H1 (cell line): Measurements from ENCODE around the gene GPR39. TPM values are rescaled to one million over a fixed set of nuclear protein-coding genes. Genes with fewer than 3 reads are reported as not detected.

Experiments used
- EZH2 ChIP-seq: fragments of 200-600 bp; sonication (generic); IDR thresholded peaks from 2 replicates; pipeline ENCODE4 v1.7.1; 2012; ENCODE audit warnings: low read depth, mild to moderate bottlenecking, moderate library complexity, low read length, inconsistent platforms; ENCODE audit not compliant: severe bottlenecking
- MAX ChIP-seq: IDR thresholded peaks from 2 replicates; pipeline ENCODE4 v1.6.1; 2012; ENCODE audit warnings: inconsistent platforms
- POU5F1 ChIP-seq: IDR thresholded peaks from 2 replicates; pipeline ENCODE4 v1.6.1; 2011; ENCODE audit warnings: low read depth, mild to moderate bottlenecking, low read length, moderate library complexity
- SRF ChIP-seq: IDR thresholded peaks from 2 replicates; pipeline ENCODE4 v1.6.1; 2011; ENCODE audit warnings: mild to moderate bottlenecking, low read depth, low read length, moderate library complexity
- USF2 ChIP-seq: IDR thresholded peaks from 2 replicates; pipeline ENCODE4 v1.6.1; 2011; ENCODE audit warnings: low read length, improper control_type of control experiment
- ZNF274 ChIP-seq: IDR thresholded peaks from 2 replicates; pipeline ENCODE4 v1.7.0; 2012; ENCODE audit warnings: low read length, borderline replicate concordance; ENCODE audit errors: extremely low read depth
- polyA plus RNA-seq, 7 experiments: library from polyadenylated mRNA; depleted of rRNA in 3 of 7; stranded (reverse) in 5 of 7; unstranded in 2 of 7; fragments of >200 nt in 5 of 7; fragments of 200-250 nt in 2 of 7; gene quantifications; 1 replicate in 5 of 7; 2 replicates in 1 of 7; 4 replicates in 1 of 7; pipeline versions ENCODE4 v1.2.1 to v1.2.3, GENCODE V29; 2011 to 2013; ENCODE audit warnings: missing spikeins in 2 of 7, mixed read lengths in 2 of 7
- total RNA-seq: library from RNA; stranded (reverse); fragmentation: NEBNext Ultra II Directional; extraction: Animal tissue kit (Norgen Biotek cat#: 25700); gene quantifications from 2 replicates; pipeline ENCODE4 v1.2.1, GENCODE V29; 2021
- TF ChIP-seq, protein P1 (sequence below): IDR thresholded peaks from 2 replicates; pipeline ENCODE4 v1.6.1; 2011; ENCODE audit warnings: low read depth, mild to moderate bottlenecking, low read length; ENCODE audit not compliant: insufficient read depth

The GPR39 gene
- total and polyA plus RNA-seq, 2 of the 8 experiments (the other 6 are each of a cell fraction or from before 2014, with no cell fraction given) = 0.63 to 2.7 TPM

DNA sequence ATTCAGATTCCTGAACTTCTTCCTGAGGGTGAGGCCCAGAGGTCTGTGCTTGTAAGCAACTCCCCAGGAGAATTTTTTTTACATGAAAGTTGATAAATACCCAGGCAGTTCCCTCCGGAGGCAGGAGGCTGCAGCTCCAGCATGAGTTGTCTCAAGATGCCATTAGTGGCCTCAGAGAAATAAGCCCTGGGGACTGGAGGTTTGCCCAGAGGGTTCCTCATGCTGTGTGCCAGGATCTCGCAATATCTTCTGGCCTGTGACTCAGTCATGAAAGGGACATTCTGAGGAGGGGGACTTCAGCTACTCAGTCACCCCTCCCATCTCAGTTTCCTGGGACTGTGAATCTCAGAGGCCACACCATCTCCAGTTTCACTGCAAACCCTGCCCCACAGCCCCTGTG lies 203.5 kb downstream of the GPR39 start (continued):
- no peak for TF ChIP-seq USF2
- no peak for TF ChIP-seq EZH2
- TF ChIP-seq, protein P1, sequence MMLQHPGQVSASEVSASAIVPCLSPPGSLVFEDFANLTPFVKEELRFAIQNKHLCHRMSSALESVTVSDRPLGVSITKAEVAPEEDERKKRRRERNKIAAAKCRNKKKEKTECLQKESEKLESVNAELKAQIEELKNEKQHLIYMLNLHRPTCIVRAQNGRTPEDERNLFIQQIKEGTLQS = no peak
- TF ChIP-seq SRF = no peak
- no peak for TF ChIP-seq MAX
- TF ChIP-seq ZNF274 = no peak
- no peak for TF ChIP-seq POU5F1
